Measurements from ENCODE around the gene EPHB2.

DNA sequence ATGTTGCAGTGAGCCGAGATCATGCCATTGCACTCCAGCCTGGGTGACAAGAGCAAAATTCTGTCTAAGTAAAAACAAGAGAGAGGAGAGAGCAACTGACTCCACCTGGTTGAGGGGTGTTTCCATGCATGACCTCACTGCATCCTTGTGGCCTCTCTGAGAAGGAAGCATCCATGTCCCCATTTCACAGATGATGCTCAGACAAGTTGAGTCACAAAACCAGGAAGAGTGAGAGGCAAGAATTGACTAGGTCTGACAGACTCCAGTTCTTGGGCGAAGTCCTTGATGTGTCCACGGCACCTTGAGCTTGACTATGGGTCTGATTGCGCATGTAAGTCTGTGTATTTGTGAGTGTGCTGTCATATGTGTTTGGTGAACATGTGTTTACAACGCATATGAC lies 156.2 kb downstream of the EPHB2 start:
- TF ChIP-seq, protein P1, sequence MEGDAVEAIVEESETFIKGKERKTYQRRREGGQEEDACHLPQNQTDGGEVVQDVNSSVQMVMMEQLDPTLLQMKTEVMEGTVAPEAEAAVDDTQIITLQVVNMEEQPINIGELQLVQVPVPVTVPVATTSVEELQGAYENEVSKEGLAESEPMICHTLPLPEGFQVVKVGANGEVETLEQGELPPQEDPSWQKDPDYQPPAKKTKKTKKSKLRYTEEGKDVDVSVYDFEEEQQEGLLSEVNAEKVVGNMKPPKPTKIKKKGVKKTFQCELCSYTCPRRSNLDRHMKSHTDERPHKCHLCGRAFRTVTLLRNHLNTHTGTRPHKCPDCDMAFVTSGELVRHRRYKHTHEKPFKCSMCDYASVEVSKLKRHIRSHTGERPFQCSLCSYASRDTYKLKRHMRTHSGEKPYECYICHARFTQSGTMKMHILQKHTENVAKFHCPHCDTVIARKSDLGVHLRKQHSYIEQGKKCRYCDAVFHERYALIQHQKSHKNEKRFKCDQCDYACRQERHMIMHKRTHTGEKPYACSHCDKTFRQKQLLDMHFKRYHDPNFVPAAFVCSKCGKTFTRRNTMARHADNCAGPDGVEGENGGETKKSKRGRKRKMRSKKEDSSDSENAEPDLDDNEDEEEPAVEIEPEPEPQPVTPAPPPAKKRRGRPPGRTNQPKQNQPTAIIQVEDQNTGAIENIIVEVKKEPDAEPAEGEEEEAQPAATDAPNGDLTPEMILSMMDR (IDR thresholded peaks at IDR 0.05; ENCODE audit: low read length): no peak
- TF ChIP-seq EZH2phosphoT487 (IDR thresholded peaks at IDR 0.05; ENCODE audit: low read length): no peak
- no peak for TF ChIP-seq EZH2 (optimal IDR thresholded peaks at IDR 0.05; ENCODE audit: low read depth, low read length)

Data from MM.1S (cell line).